ENCODE measurements around the gene CEL. TPM values are rescaled to one million over a fixed set of nuclear protein-coding genes. Genes with fewer than 3 reads are reported as not detected.

CEL gene
- total RNA-seq, 2 experiments from 2014 or later = 1.2 to 1.8 TPM

GRCh38 chr9:133117271-133118178 lies 55.7 kb downstream of the CEL start:
- H3K9me2 ChIP-seq (ENCODE audit: insufficient read depth, low read length) = no peaks in the 10 kb centered on the region
- peaks cover 6% of the 10 kb centered on the region; the same call in 1 of the 2 replicates for H4K20me1 ChIP-seq (ENCODE audit: insufficient read depth, low read length)
- no peaks in the 10 kb centered on the region for H3K36me3 ChIP-seq (ENCODE audit: insufficient read depth, low read length)
- intact Hi-C loops (cut with micrococcal nuclease; ENCODE audit: unreplicated experiment) = no loop called here
- no peak overlapping the region for H3K27ac ChIP-seq (ENCODE audit: low read depth, low read length, poor library complexity, severe bottlenecking)
- H3K79me2 ChIP-seq (ENCODE audit: insufficient read depth, low read depth, low read length) = no peaks in the 10 kb centered on the region
- H2AFZ ChIP-seq (ENCODE audit: low read length) = no peak overlapping the region
- no peak for TF ChIP-seq EZH2phosphoT487 (IDR thresholded peaks at IDR 0.05; ENCODE audit: borderline replicate concordance, low read depth, low read length)
- TF ChIP-seq CTCF (conservative IDR thresholded peaks at IDR 0.05; ENCODE audit: low read length) = no peak
- no peaks in the 10 kb centered on the region for H3K9me3 ChIP-seq (ENCODE audit: low read length)
- no peak for DNase-seq (ENCODE audit: low spot score)
- ChIA-PET POLR2A (no interaction called here), CTCF (ENCODE audit: unreplicated experiment) (no interaction called here)
- no TSS peak for BruUV-seq (replicated peaks)
- peaks cover 24% of the 10 kb centered on the region for H3K4me1 ChIP-seq (ENCODE audit: insufficient read depth, low read length, poor library complexity, severe bottlenecking)
- no peak overlapping the region for H3K4me3 ChIP-seq (ENCODE audit: low read depth, low read length, poor library complexity, severe bottlenecking)
- H3K4me2 ChIP-seq (ENCODE audit: low read length) = no peak overlapping the region

- TF ChIP-seq EZH2phosphoT487 (IDR thresholded peaks at IDR 0.05; ENCODE audit: borderline replicate concordance, low read depth, low read length) (no peak), CTCF (conservative IDR thresholded peaks at IDR 0.05; ENCODE audit: low read length) (no peak)
- intact Hi-C loops (cut with micrococcal nuclease; ENCODE audit: unreplicated experiment) = no loop called here
- no peak overlapping the region for H3K4me3 ChIP-seq (ENCODE audit: low read depth, low read length, poor library complexity, severe bottlenecking)
- H3K27ac ChIP-seq (ENCODE audit: low read depth, low read length, poor library complexity, severe bottlenecking) = no peak overlapping the region
- H4K20me1 ChIP-seq (ENCODE audit: insufficient read depth, low read length) = peaks cover 6% of the 10 kb centered on the region; the same call in 1 of the 2 replicates
- POLR2A ChIA-PET = no interaction called here
- H3K36me3 ChIP-seq (ENCODE audit: insufficient read depth, low read length) = no peaks in the 10 kb centered on the region
- H3K79me2 ChIP-seq (ENCODE audit: insufficient read depth, low read depth, low read length) = no peaks in the 10 kb centered on the region
- no TSS peak for BruUV-seq (replicated peaks)
- no peak overlapping the region for H3K4me2 ChIP-seq (ENCODE audit: low read length)
- H3K9me2 ChIP-seq (ENCODE audit: insufficient read depth, low read length) = no peaks in the 10 kb centered on the region
- H3K4me1 ChIP-seq (ENCODE audit: insufficient read depth, low read length, poor library complexity, severe bottlenecking) = peaks cover 24% of the 10 kb centered on the region
- no peak for DNase-seq (ENCODE audit: low spot score)
- H2AFZ ChIP-seq (ENCODE audit: low read length) = no peak overlapping the region
- CTCF ChIA-PET (ENCODE audit: unreplicated experiment) = no interaction called here
- no peaks in the 10 kb centered on the region for H3K9me3 ChIP-seq (ENCODE audit: low read length)
Measured at GRCh38 chr9:133118179-133118520, 56.4 kb downstream of the CEL start.

- peaks cover 21% of the 10 kb centered on the region for H3K4me1 ChIP-seq (ENCODE audit: insufficient read depth, low read length, poor library complexity, severe bottlenecking)
- H3K36me3 ChIP-seq (ENCODE audit: insufficient read depth, low read length) = no peaks in the 10 kb centered on the region
- H3K79me2 ChIP-seq (ENCODE audit: insufficient read depth, low read depth, low read length) = no peaks in the 10 kb centered on the region
- no peak overlapping the region for H3K4me3 ChIP-seq (ENCODE audit: low read depth, low read length, poor library complexity, severe bottlenecking)
- no peaks in the 10 kb centered on the region for H3K9me2 ChIP-seq (ENCODE audit: insufficient read depth, low read length)
- H4K20me1 ChIP-seq (ENCODE audit: insufficient read depth, low read length) = peaks cover 6% of the 10 kb centered on the region; the same call in 1 of the 2 replicates
- no peak overlapping the region for H3K27ac ChIP-seq (ENCODE audit: low read depth, low read length, poor library complexity, severe bottlenecking)
- POLR2A ChIA-PET = no interaction called here
- CTCF ChIA-PET (ENCODE audit: unreplicated experiment) = no interaction called here
- no peaks in the 10 kb centered on the region for H3K9me3 ChIP-seq (ENCODE audit: low read length)
- no peak overlapping the region for H2AFZ ChIP-seq (ENCODE audit: low read length)
- no TSS peak for BruUV-seq (replicated peaks)
- intact Hi-C loops (cut with micrococcal nuclease; ENCODE audit: unreplicated experiment) = no loop called here
- no peak for DNase-seq (ENCODE audit: low spot score)
- H3K4me2 ChIP-seq (ENCODE audit: low read length) = no peak overlapping the region
- TF ChIP-seq EZH2phosphoT487 (IDR thresholded peaks at IDR 0.05; ENCODE audit: borderline replicate concordance, low read depth, low read length) (no peak), CTCF (conservative IDR thresholded peaks at IDR 0.05; ENCODE audit: low read length) (no peak)
Measured at GRCh38 chr9:133118568-133118967, 56.8 kb downstream of the CEL start.
